ENCODE data around the gene EPPIN.
A peak's percentile ranks its signal among the peaks of the same experiment; 100 is the strongest.
"Not testable (repeated sequence)": the region's sequence is repeated elsewhere in the genome, so short reads cannot be mapped to it uniquely, and the experiment has no call there.

EPPIN gene

DNA sequence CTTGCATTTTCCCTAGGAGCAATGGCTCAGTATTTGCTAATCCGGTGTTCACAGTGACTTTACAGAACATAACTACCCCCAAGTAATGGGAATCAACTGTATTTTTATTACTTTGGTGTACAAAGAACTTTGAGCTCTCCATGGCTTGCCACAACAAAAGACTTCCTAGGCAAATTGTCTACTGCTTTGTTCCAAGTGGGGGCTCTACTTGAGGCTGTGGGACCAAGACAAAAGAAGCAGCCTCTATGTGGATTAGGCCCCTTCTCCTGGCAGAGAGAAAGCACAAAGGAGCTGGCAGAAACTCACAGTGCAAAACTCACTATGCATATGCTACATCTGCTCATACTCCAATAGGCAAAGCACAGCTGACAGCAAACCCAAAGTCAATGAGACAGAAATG lies 31.0 kb upstream of the EPPIN start:
- H3K27ac ChIP-seq (ENCODE audit: low read depth, low read length), result peak overlapping the region; percentile 46
- no peaks in the 10 kb centered on the region for H3K9me3 ChIP-seq (ENCODE audit: control insufficient read depth, insufficient read depth, low read length)
- H3K9ac ChIP-seq (ENCODE audit: low read depth, low read length), result no peak overlapping the region
- H3K4me1 ChIP-seq (ENCODE audit: control insufficient read depth, insufficient read depth, low read length), result peaks cover 16% of the 10 kb centered on the region
- no peaks in the 10 kb centered on the region for H3K36me3 ChIP-seq (ENCODE audit: control insufficient read depth, insufficient read depth, low read length)
- H3K27me3 ChIP-seq (ENCODE audit: control insufficient read depth, insufficient read depth, low read length), result no peaks in the 10 kb centered on the region
- no peak overlapping the region for H3K4me3 ChIP-seq (ENCODE audit: low read depth, low read length)

- no peaks in the 10 kb centered on the region for H3K27me3 ChIP-seq (ENCODE audit: control insufficient read depth, insufficient read depth, low read length)
- H3K36me3 ChIP-seq (ENCODE audit: control insufficient read depth, insufficient read depth, low read length), result no peaks in the 10 kb centered on the region
- no peak overlapping the region for H3K4me3 ChIP-seq (ENCODE audit: low read depth, low read length)
- no peak overlapping the region for H3K27ac ChIP-seq (ENCODE audit: low read depth, low read length)
- no peaks in the 10 kb centered on the region for H3K9me3 ChIP-seq (ENCODE audit: control insufficient read depth, insufficient read depth, low read length)
- H3K9ac ChIP-seq (ENCODE audit: low read depth, low read length), result no peak overlapping the region
- peaks cover 11% of the 10 kb centered on the region for H3K4me1 ChIP-seq (ENCODE audit: control insufficient read depth, insufficient read depth, low read length)
Measured at GRCh38 chr20:45576995-45577394, 29.8 kb upstream of the EPPIN start.

- Histone ChIP-seq H3K9ac (ENCODE audit: low read depth, low read length) (no peak overlapping the region), H3K4me3 (ENCODE audit: low read depth, low read length) (no peak overlapping the region), H3K27me3 (ENCODE audit: control insufficient read depth, insufficient read depth, low read length) (no peaks in the 10 kb centered on the region), H3K9me3 (ENCODE audit: control insufficient read depth, insufficient read depth, low read length) (no peaks in the 10 kb centered on the region), H3K36me3 (ENCODE audit: control insufficient read depth, insufficient read depth, low read length) (no peaks in the 10 kb centered on the region), H3K27ac (ENCODE audit: low read depth, low read length) (no peak overlapping the region), H3K4me1 (ENCODE audit: control insufficient read depth, insufficient read depth, low read length) (peaks cover 11% of the 10 kb centered on the region)
Measured at GRCh38 chr20:45575931-45576330, 28.7 kb upstream of the EPPIN start.

GRCh38 chr20:45569650-45570049 lies 22.4 kb upstream of the EPPIN start:
- H3K36me3 ChIP-seq (ENCODE audit: control insufficient read depth, insufficient read depth, low read length); H3K27me3 ChIP-seq (ENCODE audit: control insufficient read depth, insufficient read depth, low read length); H3K27ac ChIP-seq (ENCODE audit: low read depth, low read length); H3K9ac ChIP-seq (ENCODE audit: low read depth, low read length); H3K4me3 ChIP-seq (ENCODE audit: low read depth, low read length); H3K4me1 ChIP-seq (ENCODE audit: control insufficient read depth, insufficient read depth, low read length); H3K9me3 ChIP-seq (ENCODE audit: control insufficient read depth, insufficient read depth, low read length): not testable (repeated sequence)

DNA sequence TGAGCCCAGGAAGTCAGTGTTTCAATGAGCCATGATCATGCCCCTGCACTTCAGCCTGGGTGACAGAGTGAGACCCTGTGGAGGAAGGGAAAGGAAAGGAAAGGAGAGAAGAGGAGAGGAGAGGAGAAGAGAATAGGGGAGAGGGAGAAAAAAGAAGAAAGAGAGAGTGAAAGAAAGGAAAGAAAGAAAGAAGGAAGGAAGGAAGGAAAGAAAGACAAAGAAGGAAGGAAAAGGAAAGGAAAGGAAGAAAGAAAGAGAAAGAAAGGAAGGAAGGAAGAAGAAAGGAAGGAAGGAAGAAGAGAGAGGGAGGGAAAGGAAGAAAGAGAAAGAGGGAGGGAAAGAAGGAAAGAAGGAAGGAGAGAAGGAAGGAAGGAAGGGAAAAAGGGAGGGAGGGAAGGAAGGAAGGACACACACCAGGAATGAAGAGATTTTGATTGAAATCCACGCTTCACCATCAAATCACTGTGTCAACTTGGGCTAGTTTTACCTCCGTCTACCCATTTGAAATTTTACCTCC lies 17.6 kb upstream of the EPPIN start:
- H3K4me3 ChIP-seq (ENCODE audit: low read depth, low read length), result no peak overlapping the region
- H3K27me3 ChIP-seq (ENCODE audit: control insufficient read depth, insufficient read depth, low read length), result no peaks in the 10 kb centered on the region
- H3K27ac ChIP-seq (ENCODE audit: low read depth, low read length), result no peak overlapping the region
- H3K4me1 ChIP-seq (ENCODE audit: control insufficient read depth, insufficient read depth, low read length), result no peaks in the 10 kb centered on the region
- no peak overlapping the region for H3K9ac ChIP-seq (ENCODE audit: low read depth, low read length)
- no peaks in the 10 kb centered on the region for H3K36me3 ChIP-seq (ENCODE audit: control insufficient read depth, insufficient read depth, low read length)
- no peaks in the 10 kb centered on the region for H3K9me3 ChIP-seq (ENCODE audit: control insufficient read depth, insufficient read depth, low read length)

- Histone ChIP-seq H3K9me3 (ENCODE audit: control insufficient read depth, insufficient read depth, low read length) (no peaks in the 10 kb centered on the region), H3K27ac (ENCODE audit: low read depth, low read length) (no peak overlapping the region), H3K4me1 (ENCODE audit: control insufficient read depth, insufficient read depth, low read length) (no peaks in the 10 kb centered on the region), H3K27me3 (ENCODE audit: control insufficient read depth, insufficient read depth, low read length) (no peaks in the 10 kb centered on the region), H3K9ac (ENCODE audit: low read depth, low read length) (no peak overlapping the region), H3K36me3 (ENCODE audit: control insufficient read depth, insufficient read depth, low read length) (no peaks in the 10 kb centered on the region), H3K4me3 (ENCODE audit: low read depth, low read length) (no peak overlapping the region)
Measured at GRCh38 chr20:45555198-45555597, 8.0 kb upstream of the EPPIN start.

DNA sequence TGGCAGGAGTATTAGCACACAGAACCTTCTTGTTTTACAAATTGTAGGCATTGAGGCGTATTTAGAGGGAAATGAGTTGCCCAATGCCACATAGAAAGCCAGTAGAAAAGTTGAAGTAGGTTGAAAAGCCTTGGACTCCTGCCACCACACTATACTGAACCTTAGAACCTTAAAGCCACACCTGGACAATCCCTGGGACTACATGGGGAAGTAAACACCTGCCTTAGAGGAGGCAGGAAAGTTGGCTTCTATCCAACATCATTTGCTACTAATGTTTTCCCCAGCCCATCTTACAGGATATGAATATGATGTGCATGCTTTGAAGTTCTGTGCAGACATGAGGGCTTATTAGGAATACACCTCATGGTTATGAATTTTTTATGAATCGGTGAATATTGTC lies 5.3 kb upstream of the EPPIN start:
- H3K27ac ChIP-seq (ENCODE audit: low read depth, low read length), result no peak overlapping the region
- H3K27me3 ChIP-seq (ENCODE audit: control insufficient read depth, insufficient read depth, low read length), result no peaks in the 10 kb centered on the region
- no peaks in the 10 kb centered on the region for H3K36me3 ChIP-seq (ENCODE audit: control insufficient read depth, insufficient read depth, low read length)
- H3K4me3 ChIP-seq (ENCODE audit: low read depth, low read length), result no peak overlapping the region
- H3K4me1 ChIP-seq (ENCODE audit: control insufficient read depth, insufficient read depth, low read length), result no peaks in the 10 kb centered on the region
- no peak overlapping the region for H3K9ac ChIP-seq (ENCODE audit: low read depth, low read length)
- H3K9me3 ChIP-seq (ENCODE audit: control insufficient read depth, insufficient read depth, low read length), result no peaks in the 10 kb centered on the region

GRCh38 chr20:45550765-45551164 lies 3.6 kb upstream of the EPPIN start:
- no peaks in the 10 kb centered on the region for H3K36me3 ChIP-seq (ENCODE audit: control insufficient read depth, insufficient read depth, low read length)
- H3K4me1 ChIP-seq (ENCODE audit: control insufficient read depth, insufficient read depth, low read length), result no peaks in the 10 kb centered on the region
- H3K27ac ChIP-seq (ENCODE audit: low read depth, low read length), result no peak overlapping the region
- H3K9me3 ChIP-seq (ENCODE audit: control insufficient read depth, insufficient read depth, low read length), result no peaks in the 10 kb centered on the region
- H3K4me3 ChIP-seq (ENCODE audit: low read depth, low read length), result no peak overlapping the region
- H3K27me3 ChIP-seq (ENCODE audit: control insufficient read depth, insufficient read depth, low read length), result no peaks in the 10 kb centered on the region
- H3K9ac ChIP-seq (ENCODE audit: low read depth, low read length), result no peak overlapping the region

GRCh38 chr20:45548410-45548809 lies 1.2 kb upstream of the EPPIN start:
- Histone ChIP-seq H3K27ac (ENCODE audit: low read depth, low read length) (no peak overlapping the region), H3K4me1 (ENCODE audit: control insufficient read depth, insufficient read depth, low read length) (0 out of 2 replicates have a peak, but pooled peaks cover 2% of the 10 kb centered on the region), H3K9ac (ENCODE audit: low read depth, low read length) (no peak overlapping the region), H3K27me3 (ENCODE audit: control insufficient read depth, insufficient read depth, low read length) (no peaks in the 10 kb centered on the region), H3K9me3 (ENCODE audit: control insufficient read depth, insufficient read depth, low read length) (no peaks in the 10 kb centered on the region), H3K4me3 (ENCODE audit: low read depth, low read length) (no peak overlapping the region), H3K36me3 (ENCODE audit: control insufficient read depth, insufficient read depth, low read length) (no peaks in the 10 kb centered on the region)

DNA sequence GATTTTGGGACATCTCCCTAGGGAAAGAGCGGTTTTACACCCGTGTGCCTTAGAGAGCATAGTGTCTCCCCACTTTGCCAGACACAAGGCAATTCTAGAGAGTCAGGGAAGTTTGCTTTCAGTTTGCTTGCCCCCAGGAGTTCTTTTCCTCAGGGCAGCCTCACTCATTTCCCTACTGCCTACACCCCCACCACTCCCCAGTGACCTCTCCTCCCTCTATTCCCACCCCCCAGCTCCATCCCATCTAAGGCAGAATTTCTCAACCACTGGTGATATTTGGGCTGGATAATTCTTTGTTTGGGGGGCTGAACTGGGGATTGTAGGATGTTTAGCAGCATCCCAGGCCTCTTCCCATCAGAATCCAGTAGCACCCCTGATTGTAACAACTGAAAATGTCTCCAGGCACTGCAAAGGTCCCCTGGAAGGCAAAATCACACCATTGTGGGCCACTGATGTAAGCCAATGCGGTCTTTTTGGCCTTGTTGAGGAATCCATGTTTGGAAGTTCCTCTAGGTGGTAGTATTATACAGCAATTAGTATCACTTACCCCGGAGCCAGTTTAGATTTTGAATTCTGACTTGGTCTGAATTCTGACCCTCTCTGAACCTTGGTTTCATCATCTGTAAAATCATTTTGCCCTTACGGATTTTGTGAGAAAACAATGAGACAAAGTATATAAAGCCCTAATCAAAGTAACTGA lies 1.3 kb downstream of the EPPIN start:
- Histone ChIP-seq H3K9me3 (ENCODE audit: control insufficient read depth, insufficient read depth, low read length) (no peaks in the 10 kb centered on the region), H3K27ac (ENCODE audit: low read depth, low read length) (no peak overlapping the region), H3K27me3 (ENCODE audit: control insufficient read depth, insufficient read depth, low read length) (no peaks in the 10 kb centered on the region), H3K9ac (ENCODE audit: low read depth, low read length) (no peak overlapping the region), H3K4me3 (ENCODE audit: low read depth, low read length) (no peak overlapping the region), H3K36me3 (ENCODE audit: control insufficient read depth, insufficient read depth, low read length) (no peaks in the 10 kb centered on the region), H3K4me1 (ENCODE audit: control insufficient read depth, insufficient read depth, low read length) (0 out of 2 replicates have a peak, but pooled peaks cover 2% of the 10 kb centered on the region)

DNA sequence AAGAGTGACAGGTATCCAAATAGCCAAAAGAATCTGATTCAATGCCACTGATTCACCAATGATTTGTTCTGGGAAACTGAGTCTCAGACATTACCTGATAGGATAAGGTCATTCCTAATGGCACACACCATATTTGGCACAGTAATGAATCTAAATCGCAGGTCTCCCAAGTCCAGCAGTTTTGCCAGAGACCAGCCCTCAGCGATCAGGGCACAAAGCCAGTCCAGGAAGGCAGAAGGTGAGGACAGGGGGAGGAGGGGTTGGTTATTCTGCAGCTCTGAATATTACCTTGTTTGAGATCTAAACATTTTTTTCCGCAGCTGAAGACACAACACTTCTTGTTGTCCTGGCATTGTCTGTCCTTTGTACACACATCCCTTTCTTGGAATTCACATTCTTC lies 1.9 kb downstream of the EPPIN start:
- no peaks in the 10 kb centered on the region for H3K36me3 ChIP-seq (ENCODE audit: control insufficient read depth, insufficient read depth, low read length)
- no peak overlapping the region for H3K9ac ChIP-seq (ENCODE audit: low read depth, low read length)
- no peaks in the 10 kb centered on the region for H3K9me3 ChIP-seq (ENCODE audit: control insufficient read depth, insufficient read depth, low read length)
- no peak overlapping the region for H3K4me3 ChIP-seq (ENCODE audit: low read depth, low read length)
- H3K27ac ChIP-seq (ENCODE audit: low read depth, low read length), result no peak overlapping the region
- H3K27me3 ChIP-seq (ENCODE audit: control insufficient read depth, insufficient read depth, low read length), result no peaks in the 10 kb centered on the region
- H3K4me1 ChIP-seq (ENCODE audit: control insufficient read depth, insufficient read depth, low read length), result 0 out of 2 replicates have a peak, but pooled peaks cover 2% of the 10 kb centered on the region

Measured in HUES48 (cell line).